PC-3 (cell line): Measurements from ENCODE around the gene ATP5F1B.

Source experiments
- EZH2phosphoT487 ChIP-seq: fragments of 300-600 bp; sonication (generic); IDR thresholded peaks from 2 replicates; pipeline ENCODE4 v1.6.1; 2018; ENCODE audit warnings: mild to moderate bottlenecking, antibody characterized with exemption, low read length, borderline replicate concordance
- TF ChIP-seq, protein P1 (sequence below): fragments of 300-600 bp; sonication (generic); conservative IDR thresholded peaks from 2 replicates; pipeline ENCODE4 v1.5.1; 2017; ENCODE audit warnings: antibody characterized with exemption, low read depth, mild to moderate bottlenecking, low read length

DNA sequence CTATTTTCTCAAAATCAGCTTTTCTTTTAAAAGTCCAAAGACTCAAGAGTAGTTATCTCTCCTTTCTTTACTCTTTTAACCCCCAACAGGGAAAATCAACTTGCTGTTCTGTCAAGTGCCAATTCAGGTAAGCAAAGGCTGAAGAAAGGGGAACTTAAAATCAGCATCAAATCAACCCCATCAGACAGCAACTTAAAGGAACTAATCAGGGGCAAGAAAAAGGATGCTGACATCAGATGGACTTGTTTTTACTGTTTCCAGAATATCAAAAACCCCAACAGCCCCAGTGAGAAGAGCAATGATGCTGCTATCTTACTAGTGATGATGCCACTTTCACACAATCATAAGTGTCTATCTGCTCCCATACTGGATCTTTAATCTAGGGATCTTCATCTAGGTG lies 19.1 kb downstream of the ATP5F1B start:
- TF ChIP-seq, protein P1, sequence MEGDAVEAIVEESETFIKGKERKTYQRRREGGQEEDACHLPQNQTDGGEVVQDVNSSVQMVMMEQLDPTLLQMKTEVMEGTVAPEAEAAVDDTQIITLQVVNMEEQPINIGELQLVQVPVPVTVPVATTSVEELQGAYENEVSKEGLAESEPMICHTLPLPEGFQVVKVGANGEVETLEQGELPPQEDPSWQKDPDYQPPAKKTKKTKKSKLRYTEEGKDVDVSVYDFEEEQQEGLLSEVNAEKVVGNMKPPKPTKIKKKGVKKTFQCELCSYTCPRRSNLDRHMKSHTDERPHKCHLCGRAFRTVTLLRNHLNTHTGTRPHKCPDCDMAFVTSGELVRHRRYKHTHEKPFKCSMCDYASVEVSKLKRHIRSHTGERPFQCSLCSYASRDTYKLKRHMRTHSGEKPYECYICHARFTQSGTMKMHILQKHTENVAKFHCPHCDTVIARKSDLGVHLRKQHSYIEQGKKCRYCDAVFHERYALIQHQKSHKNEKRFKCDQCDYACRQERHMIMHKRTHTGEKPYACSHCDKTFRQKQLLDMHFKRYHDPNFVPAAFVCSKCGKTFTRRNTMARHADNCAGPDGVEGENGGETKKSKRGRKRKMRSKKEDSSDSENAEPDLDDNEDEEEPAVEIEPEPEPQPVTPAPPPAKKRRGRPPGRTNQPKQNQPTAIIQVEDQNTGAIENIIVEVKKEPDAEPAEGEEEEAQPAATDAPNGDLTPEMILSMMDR, result no peak
- TF ChIP-seq EZH2phosphoT487, result no peak
